Smooth muscle cell (in vitro differentiated cells): Measurements from ENCODE around the gene ZC3H6. TPM values are rescaled to one million over a fixed set of nuclear protein-coding genes. Genes with fewer than 3 reads are reported as not detected.
A peak's percentile ranks its signal among the peaks of the same experiment; 100 is the strongest.

Source experiments
- DNase-seq: peaks from one replicate; lab custom pipeline; 2025; ENCODE audit not compliant: unreplicated experiment; lab: John Stamatoyannopoulos, UW
- H2AFZ ChIP-seq: fragments of 200-600 bp; sonication (generic); 2 replicates; pipeline ENCODE4 v1.6.0; 2016; ENCODE audit warnings: antibody characterized with exemption, low read depth, mild to moderate bottlenecking
- H3F3A ChIP-seq: fragments of 200-600 bp; sonication (generic); 2 replicates; pipeline ENCODE4 v1.6.0; 2017; ENCODE audit warnings: antibody characterized with exemption, low read depth
- H3K27ac ChIP-seq: fragments of 200-600 bp; sonication (generic); 2 replicates; pipeline ENCODE4 v1.5.1; 2016; ENCODE audit warnings: low read depth, mild to moderate bottlenecking
- H3K27me3 ChIP-seq: fragments of 200-600 bp; sonication (generic); 2 replicates; pipeline ENCODE4 v1.6.1; 2016; ENCODE audit warnings: low read depth, mild to moderate bottlenecking
- H3K36me3 ChIP-seq: fragments of 200-600 bp; sonication (generic); 2 replicates; pipeline ENCODE4 v1.5.1; 2016; ENCODE audit warnings: low read depth
- H3K4me1 ChIP-seq: fragments of 200-600 bp; sonication (generic); 2 replicates; pipeline ENCODE4 v1.5.1; 2016; ENCODE audit warnings: low read depth
- H3K4me2 ChIP-seq: fragments of 200-600 bp; sonication (generic); 2 replicates; pipeline ENCODE4 v1.6.0; 2016; ENCODE audit warnings: mild to moderate bottlenecking
- H3K4me3 ChIP-seq: fragments of 200-600 bp; sonication (generic); 2 replicates; pipeline ENCODE4 v1.5.1; 2016; ENCODE audit warnings: mild to moderate bottlenecking
- H3K79me2 ChIP-seq: fragments of 200-600 bp; sonication (generic); 2 replicates; pipeline ENCODE4 v1.6.0; 2016; ENCODE audit warnings: low read depth, mild to moderate bottlenecking
- H3K9ac ChIP-seq: fragments of 200-600 bp; sonication (generic); 2 replicates; pipeline ENCODE4 v1.6.0; 2016; ENCODE audit warnings: low read depth
- H3K9me3 ChIP-seq: fragments of 200-600 bp; sonication (generic); replicated peaks from 2 replicates; pipeline ENCODE4 v1.5.1; 2016; ENCODE audit warnings: low read depth
- H4K20me1 ChIP-seq: fragments of 200-600 bp; sonication (generic); 2 replicates; pipeline ENCODE4 v1.6.0; 2016; ENCODE audit warnings: low read depth
- WGBS: methylation state at CpG from one replicate; pipeline ENCODE4 v1.1.7; 2016; ENCODE audit warnings: low lambda C conversion rate; 5-methylcytosine and 5-hydroxymethylcytosine counted together
- polyA plus RNA-seq: library from polyadenylated mRNA; unstranded; fragments of >200 nt; fragmentation: Nextera tagmentation; extraction: Ambion mirVana; gene quantifications from 2 replicates; pipeline ENCODE4 v1.2.1, GENCODE V29; 2016
- total RNA-seq: library from RNA; depleted of rRNA; stranded (reverse); fragments of >200 nt; gene quantifications from 2 replicates; pipeline ENCODE4 v1.2.3, GENCODE V29; 2014
- TF ChIP-seq, protein P1 (sequence below): fragments of 200-600 bp; sonication (generic); IDR thresholded peaks from 2 replicates; pipeline ENCODE4 v1.5.1; 2017; ENCODE audit warnings: borderline replicate concordance, mild to moderate bottlenecking, antibody characterized with exemption; ENCODE audit not compliant: insufficient read depth, poor library complexity, severe bottlenecking

Gene ZC3H6, protein sequence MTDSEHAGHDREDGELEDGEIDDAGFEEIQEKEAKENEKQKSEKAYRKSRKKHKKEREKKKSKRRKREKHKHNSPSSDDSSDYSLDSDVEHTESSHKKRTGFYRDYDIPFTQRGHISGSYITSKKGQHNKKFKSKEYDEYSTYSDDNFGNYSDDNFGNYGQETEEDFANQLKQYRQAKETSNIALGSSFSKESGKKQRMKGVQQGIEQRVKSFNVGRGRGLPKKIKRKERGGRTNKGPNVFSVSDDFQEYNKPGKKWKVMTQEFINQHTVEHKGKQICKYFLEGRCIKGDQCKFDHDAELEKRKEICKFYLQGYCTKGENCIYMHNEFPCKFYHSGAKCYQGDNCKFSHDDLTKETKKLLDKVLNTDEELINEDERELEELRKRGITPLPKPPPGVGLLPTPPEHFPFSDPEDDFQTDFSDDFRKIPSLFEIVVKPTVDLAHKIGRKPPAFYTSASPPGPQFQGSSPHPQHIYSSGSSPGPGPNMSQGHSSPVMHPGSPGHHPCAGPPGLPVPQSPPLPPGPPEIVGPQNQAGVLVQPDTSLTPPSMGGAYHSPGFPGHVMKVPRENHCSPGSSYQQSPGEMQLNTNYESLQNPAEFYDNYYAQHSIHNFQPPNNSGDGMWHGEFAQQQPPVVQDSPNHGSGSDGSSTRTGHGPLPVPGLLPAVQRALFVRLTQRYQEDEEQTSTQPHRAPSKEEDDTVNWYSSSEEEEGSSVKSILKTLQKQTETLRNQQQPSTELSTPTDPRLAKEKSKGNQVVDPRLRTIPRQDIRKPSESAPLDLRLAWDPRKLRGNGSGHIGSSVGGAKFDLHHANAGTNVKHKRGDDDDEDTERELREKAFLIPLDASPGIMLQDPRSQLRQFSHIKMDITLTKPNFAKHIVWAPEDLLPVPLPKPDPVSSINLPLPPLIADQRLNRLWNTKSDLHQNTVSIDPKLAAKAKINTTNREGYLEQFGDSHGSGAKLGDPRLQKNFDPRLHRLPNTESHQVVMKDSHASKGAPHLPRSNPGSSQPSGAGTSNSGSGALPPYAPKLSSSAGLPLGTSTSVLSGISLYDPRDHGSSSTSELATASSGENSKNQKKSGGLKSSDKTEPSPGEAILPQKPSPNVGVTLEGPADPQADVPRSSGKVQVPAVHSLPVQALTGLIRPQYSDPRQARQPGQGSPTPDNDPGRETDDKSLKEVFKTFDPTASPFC
- total RNA-seq (7.6 and 8.4 TPM in 2 replicates), polyA plus RNA-seq (1.9 and 2.8 TPM in 2 replicates)

DNA sequence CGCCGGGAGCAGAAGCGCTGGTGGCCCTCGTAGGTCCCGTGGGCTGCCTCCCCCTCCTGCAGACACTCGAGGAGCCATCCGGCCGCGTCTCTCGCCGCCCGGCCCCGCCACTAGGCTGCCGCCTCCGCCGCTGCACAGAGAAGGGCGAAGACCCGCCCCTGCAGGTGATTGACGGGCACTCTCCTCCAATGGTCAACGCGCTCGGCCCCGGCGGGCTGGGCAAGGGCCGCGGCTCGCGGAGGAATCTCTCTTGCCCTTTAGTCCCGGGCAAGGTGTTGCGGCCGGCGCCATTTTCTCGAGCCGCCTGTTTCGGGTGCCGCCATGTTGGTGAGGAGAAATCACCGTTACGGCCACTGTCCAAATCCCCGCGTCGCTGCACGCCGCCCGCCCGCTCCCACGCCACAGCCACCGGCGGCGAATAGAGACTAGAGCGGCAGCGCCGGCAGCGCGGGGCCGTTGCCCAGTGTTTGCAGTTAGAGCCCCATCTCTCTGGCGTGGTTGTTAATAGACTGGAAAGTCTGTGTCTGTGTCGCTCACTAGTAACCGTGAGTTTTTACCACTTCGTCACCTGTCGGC lies at the start of gene ZC3H6:
TSS of gene ZC3H6 (plus strand) at position 287 of the 576 bp plus-strand sequence. CDS start 398 bp downstream, outside the sequence.
- no peaks in the 10 kb centered on the region for H4K20me1 ChIP-seq
- no peaks in the 10 kb centered on the region for H3K36me3 ChIP-seq
- DNase-seq = peak; percentile 95
- H3K4me2 ChIP-seq = peak within 1 kb of the TSS; percentile 100
- peak within 1 kb of the TSS; percentile 100 for H3K9ac ChIP-seq
- TF ChIP-seq, protein P1, sequence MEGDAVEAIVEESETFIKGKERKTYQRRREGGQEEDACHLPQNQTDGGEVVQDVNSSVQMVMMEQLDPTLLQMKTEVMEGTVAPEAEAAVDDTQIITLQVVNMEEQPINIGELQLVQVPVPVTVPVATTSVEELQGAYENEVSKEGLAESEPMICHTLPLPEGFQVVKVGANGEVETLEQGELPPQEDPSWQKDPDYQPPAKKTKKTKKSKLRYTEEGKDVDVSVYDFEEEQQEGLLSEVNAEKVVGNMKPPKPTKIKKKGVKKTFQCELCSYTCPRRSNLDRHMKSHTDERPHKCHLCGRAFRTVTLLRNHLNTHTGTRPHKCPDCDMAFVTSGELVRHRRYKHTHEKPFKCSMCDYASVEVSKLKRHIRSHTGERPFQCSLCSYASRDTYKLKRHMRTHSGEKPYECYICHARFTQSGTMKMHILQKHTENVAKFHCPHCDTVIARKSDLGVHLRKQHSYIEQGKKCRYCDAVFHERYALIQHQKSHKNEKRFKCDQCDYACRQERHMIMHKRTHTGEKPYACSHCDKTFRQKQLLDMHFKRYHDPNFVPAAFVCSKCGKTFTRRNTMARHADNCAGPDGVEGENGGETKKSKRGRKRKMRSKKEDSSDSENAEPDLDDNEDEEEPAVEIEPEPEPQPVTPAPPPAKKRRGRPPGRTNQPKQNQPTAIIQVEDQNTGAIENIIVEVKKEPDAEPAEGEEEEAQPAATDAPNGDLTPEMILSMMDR = no peak
- H3F3A ChIP-seq = peaks cover 3% of the 10 kb centered on the region
- peaks cover 25% of the 10 kb centered on the region for H3K4me1 ChIP-seq
- peaks cover 15% of the 10 kb centered on the region for H3K79me2 ChIP-seq
- peak within 1 kb of the TSS; percentile 97 for H3K4me3 ChIP-seq
- under 1% methylated on average over 58 of the region's 60 CpGs for WGBS
- H3K9me3 ChIP-seq = no peaks in the 10 kb centered on the region
- peak within 1 kb of the TSS; percentile 93 for H2AFZ ChIP-seq
- no peaks in the 10 kb centered on the region for H3K27me3 ChIP-seq
- H3K27ac ChIP-seq = peak within 1 kb of the TSS; percentile 99

DNA sequence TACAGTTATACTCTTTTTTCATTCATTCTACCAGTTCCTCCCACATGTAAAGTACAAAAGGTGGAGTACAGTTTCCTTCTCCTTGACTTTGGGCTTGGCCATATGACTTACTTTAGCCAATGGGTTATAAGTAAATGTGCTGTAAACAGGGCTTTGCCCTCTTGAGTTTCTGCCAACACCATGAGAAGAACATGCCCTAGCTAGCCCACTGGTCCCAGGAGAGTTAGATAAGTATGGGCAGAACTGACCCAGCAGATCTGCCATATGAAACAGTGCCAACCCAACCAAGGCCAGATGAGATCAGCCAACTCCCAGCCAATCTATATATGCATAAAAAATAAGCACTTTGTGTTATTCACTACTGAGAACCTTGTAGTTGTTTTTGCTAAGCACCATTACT lies 46.0 kb upstream of the ZC3H6 start:
- Histone ChIP-seq H3F3A (no peaks in the 10 kb centered on the region), H3K27ac (no peak overlapping the region), H3K9ac (no peak overlapping the region), H3K4me1 (no peaks in the 10 kb centered on the region), H3K36me3 (no peaks in the 10 kb centered on the region), H3K9me3 (no peaks in the 10 kb centered on the region), H4K20me1 (no peaks in the 10 kb centered on the region), H3K27me3 (no peaks in the 10 kb centered on the region), H3K4me2 (no peak overlapping the region), H3K79me2 (no peaks in the 10 kb centered on the region), H3K4me3 (no peak overlapping the region), H2AFZ (no peak overlapping the region)
- DNase-seq = no peak
- TF ChIP-seq, protein P1 = no peak

DNA sequence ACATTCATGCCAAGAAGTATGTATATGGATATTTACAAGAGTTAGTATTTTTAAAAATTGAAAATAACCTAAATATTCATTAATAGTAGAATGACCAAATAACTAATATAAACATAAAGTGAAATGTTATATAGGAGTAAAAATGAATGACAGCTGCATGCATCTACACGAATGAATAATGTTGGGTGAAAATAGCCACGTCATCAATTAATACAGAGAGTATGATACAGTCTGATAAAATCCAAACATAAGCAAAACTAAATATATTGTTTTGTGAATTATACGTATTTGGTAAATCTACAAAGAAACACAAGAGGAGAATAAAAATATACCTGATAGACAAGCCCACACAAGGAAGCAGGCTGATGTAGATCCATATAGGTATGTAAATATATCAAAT lies 45.0 kb upstream of the ZC3H6 start:
- H3K4me3 ChIP-seq = no peak overlapping the region
- H2AFZ ChIP-seq = no peak overlapping the region
- TF ChIP-seq, protein P1 = no peak

More for the DNA sequence above, 45.0 kb upstream of the ZC3H6 start:
- 94% methylated on average over 3 of the region's 3 CpGs for WGBS
- Histone ChIP-seq H4K20me1 (no peaks in the 10 kb centered on the region), H3K9me3 (no peaks in the 10 kb centered on the region), H3F3A (no peaks in the 10 kb centered on the region), H3K27me3 (no peaks in the 10 kb centered on the region), H3K4me1 (no peaks in the 10 kb centered on the region), H3K4me2 (no peak overlapping the region), H3K9ac (no peak overlapping the region), H3K79me2 (no peaks in the 10 kb centered on the region), H3K36me3 (no peaks in the 10 kb centered on the region), H3K27ac (no peak overlapping the region)
- DNase-seq = no peak
